Measurements from ENCODE around the gene ACVR1B. TPM values are rescaled to one million over a fixed set of nuclear protein-coding genes. Genes with fewer than 3 reads are reported as not detected.

The ACVR1B gene
- total RNA-seq, 1 experiment from 2014 or later, result 112 TPM

- no TSS peak for BruUV-seq (replicated peaks)
Measured at GRCh38 chr12:51920046-51920445, 31.5 kb upstream of the ACVR1B start.

GRCh38 chr12:51921017-51921725 lies 30.3 kb upstream of the ACVR1B start:
- intact Hi-C loops (cut with micrococcal nuclease; ENCODE audit: unreplicated experiment), result no loop called here
- ChIA-PET CTCF (interaction anchor here (1.6 kb wide), 1 partner anchor 26 kb away, joined by 5 read pairs; no protein-coding TSS in a partner anchor), POLR2A (no interaction called here)
- no peak for DNase-seq
- peaks cover 19% of the 10 kb centered on the region for H3K4me1 Mint-ChIP-seq (ENCODE audit: low read depth, unreplicated experiment)
- no peak overlapping the region for H3K4me3 ChIP-seq (ENCODE audit: low read depth, low read length)
- TF ChIP-seq CTCF (IDR thresholded peaks at IDR 0.05; ENCODE audit: insufficient read depth in 1 of 2, low read depth in 1 of 2, low read length in 1 of 2, severe bottlenecking in 1 of 2, unreplicated experiment in 1 of 2), result no peak
- H3K4me1 ChIP-seq, result peaks cover 20% of the 10 kb centered on the region
- no peaks in the 10 kb centered on the region for H3K36me3 Mint-ChIP-seq (ENCODE audit: insufficient read depth, unreplicated experiment)
- H3K27ac Mint-ChIP-seq (ENCODE audit: unreplicated experiment), result no peak overlapping the region
- no peaks in the 10 kb centered on the region for H3K9me3 ChIP-seq
- no peak overlapping the region for H3K4me3 Mint-ChIP-seq (ENCODE audit: unreplicated experiment)
- no peaks in the 10 kb centered on the region for H3K27me3 ChIP-seq (replicated peaks; ENCODE audit: control insufficient read depth, insufficient read depth, low read length)
- no peaks in the 10 kb centered on the region for H3K36me3 ChIP-seq (ENCODE audit: control insufficient read depth, insufficient read depth, low read length)
- BruUV-seq (replicated peaks), result no TSS peak
- no peaks in the 10 kb centered on the region for H3K9me3 Mint-ChIP-seq (ENCODE audit: unreplicated experiment)
- no peaks in the 10 kb centered on the region for H3K27me3 Mint-ChIP-seq (ENCODE audit: insufficient read depth, unreplicated experiment)

More at GRCh38 chr12:51920046-51920445, 31.5 kb upstream of the ACVR1B start:
- intact Hi-C loops (cut with micrococcal nuclease; ENCODE audit: unreplicated experiment), result no loop called here
- peaks cover 9% of the 10 kb centered on the region for H3K4me1 ChIP-seq
- no peaks in the 10 kb centered on the region for H3K27me3 ChIP-seq (replicated peaks; ENCODE audit: control insufficient read depth, insufficient read depth, low read length)
- no peaks in the 10 kb centered on the region for H3K36me3 ChIP-seq (ENCODE audit: control insufficient read depth, insufficient read depth, low read length)
- Mint-ChIP-seq H3K27me3 (ENCODE audit: insufficient read depth, unreplicated experiment) (no peaks in the 10 kb centered on the region), H3K27ac (ENCODE audit: unreplicated experiment) (no peak overlapping the region), H3K4me3 (ENCODE audit: unreplicated experiment) (no peak overlapping the region), H3K4me1 (ENCODE audit: low read depth, unreplicated experiment) (peaks cover 15% of the 10 kb centered on the region), H3K9me3 (ENCODE audit: unreplicated experiment) (no peaks in the 10 kb centered on the region), H3K36me3 (ENCODE audit: insufficient read depth, unreplicated experiment) (no peaks in the 10 kb centered on the region)
- no peaks in the 10 kb centered on the region for H3K9me3 ChIP-seq
- POLR2A ChIA-PET, result no interaction called here
- no peak for TF ChIP-seq CTCF (IDR thresholded peaks at IDR 0.05; ENCODE audit: insufficient read depth in 1 of 2, low read depth in 1 of 2, low read length in 1 of 2, severe bottlenecking in 1 of 2, unreplicated experiment in 1 of 2)
- DNase-seq, result no peak
- H3K4me3 ChIP-seq (ENCODE audit: low read depth, low read length), result no peak overlapping the region
- CTCF ChIA-PET, result no interaction called here

GRCh38 chr12:51922146-51922545 lies 29.4 kb upstream of the ACVR1B start:
- H3K9me3 Mint-ChIP-seq (ENCODE audit: unreplicated experiment), result no peaks in the 10 kb centered on the region
- H3K36me3 Mint-ChIP-seq (ENCODE audit: insufficient read depth, unreplicated experiment), result no peaks in the 10 kb centered on the region
- H3K9me3 ChIP-seq, result no peaks in the 10 kb centered on the region
- no peak overlapping the region for H3K4me3 Mint-ChIP-seq (ENCODE audit: unreplicated experiment)
- H3K4me1 Mint-ChIP-seq (ENCODE audit: low read depth, unreplicated experiment), result peaks cover 26% of the 10 kb centered on the region
- H3K27ac Mint-ChIP-seq (ENCODE audit: unreplicated experiment), result no peak overlapping the region
- CTCF ChIA-PET, result interaction anchor here (1.0 to 1.6 kb wide), 3 partner anchors 10 to 56 kb away, joined by 3 to 5 read pairs (median 4); no protein-coding TSS in a partner anchor
- no peaks in the 10 kb centered on the region for H3K27me3 Mint-ChIP-seq (ENCODE audit: insufficient read depth, unreplicated experiment)
- DNase-seq, result no peak
- H3K4me3 ChIP-seq (ENCODE audit: low read depth, low read length), result no peak overlapping the region
- H3K4me1 ChIP-seq, result peaks cover 30% of the 10 kb centered on the region
- TF ChIP-seq CTCF (IDR thresholded peaks at IDR 0.05; ENCODE audit: insufficient read depth in 1 of 2, low read depth in 1 of 2, low read length in 1 of 2, severe bottlenecking in 1 of 2, unreplicated experiment in 1 of 2), result no peak
- no peaks in the 10 kb centered on the region for H3K27me3 ChIP-seq (replicated peaks; ENCODE audit: control insufficient read depth, insufficient read depth, low read length)
- no peaks in the 10 kb centered on the region for H3K36me3 ChIP-seq (ENCODE audit: control insufficient read depth, insufficient read depth, low read length)
- intact Hi-C loops (cut with micrococcal nuclease; ENCODE audit: unreplicated experiment), result no loop called here
- no TSS peak for BruUV-seq (replicated peaks)
- POLR2A ChIA-PET, result no interaction called here

All from Caco-2 (cell line).